HG03196 (cell line): ENCODE measurements around the gene NKRF.

Experiments
- ATAC-seq: cut with Tn5 transposase; IDR thresholded peaks from one replicate; pipeline ENCODE4 v1.9.1; 2021; ENCODE audit not compliant: unreplicated experiment

The NKRF gene

GRCh38 chrX:119617517-119618164, 11.4 kb upstream of the NKRF start:
- peak; percentile 63 for ATAC-seq

GRCh38 chrX:119614776-119615175, 8.6 kb upstream of the NKRF start:
- ATAC-seq = no peak

- peak; percentile 10 for ATAC-seq
Observed at GRCh38 chrX:119607018-119607389, 780 bp upstream of the NKRF start.

- ATAC-seq = peak; percentile 29
Observed at GRCh38 chrX:119605464-119606279, 552 bp downstream of the NKRF start.

GRCh38 chrX:119604766-119605463, 1.3 kb downstream of the NKRF start:
- ATAC-seq = no peak

GRCh38 chrX:119602701-119603255, 3.4 kb downstream of the NKRF start:
- no peak for ATAC-seq

- ATAC-seq = no peak
Observed at GRCh38 chrX:119589810-119590209, 16.4 kb downstream of the NKRF start.

GRCh38 chrX:119583431-119584059, 22.7 kb downstream of the NKRF start:
- ATAC-seq = no peak

GRCh38 chrX:119579414-119579813, 26.8 kb downstream of the NKRF start:
- ATAC-seq = no peak

GRCh38 chrX:119574394-119575266, 31.6 kb downstream of the NKRF start, which contains the start of gene UBE2A:
Gene UBE2A, plus strand, starts transcription at chrX:119574563. Its CDS starts 149 bp downstream, at chrX:119574712.
- ATAC-seq = peak; percentile 76

- no peak for ATAC-seq
Observed at GRCh38 chrX:119573840-119574393, 32.3 kb downstream of the NKRF start.

- no peak for ATAC-seq
Observed at GRCh38 chrX:119573222-119573621, 33.0 kb downstream of the NKRF start.

- no peak for ATAC-seq
Observed at GRCh38 chrX:119570351-119570835, 35.8 kb downstream of the NKRF start.

- peak; percentile 94 for ATAC-seq
Observed at GRCh38 chrX:119565107-119565663, 41.0 kb downstream of the NKRF start, which contains the start of gene STEEP1. Gene STEEP1, minus strand, starts transcription at chrX:119565409. Its CDS starts 54 bp downstream, at chrX:119565355.

GRCh38 chrX:119552508-119552907, 53.7 kb downstream of the NKRF start:
- ATAC-seq = no peak

- ATAC-seq = no peak
Observed at GRCh38 chrX:119549327-119550016, 56.8 kb downstream of the NKRF start.

- ATAC-seq = no peak
Observed at GRCh38 chrX:119541188-119541587, 65.0 kb downstream of the NKRF start.

- ATAC-seq = no peak
Observed at GRCh38 chrX:119539872-119540271, 66.4 kb downstream of the NKRF start.
